Activated T-helper 2 cell treated with anti-CD3 and anti-CD28 coated beads, Interferon-gamma antibody, Interleukin-2, Interleukin-4, amounts not matched to agents 10 μg/mL and 5 μg/mL and 100 μg/mL, durations not matched to agents 14 hours and 24 hours and 36 hours (primary cell): ENCODE results near the gene CCNJL. TPM values are rescaled to one million over a fixed set of nuclear protein-coding genes. Genes with fewer than 3 reads are reported as not detected.
"Not testable (repeated sequence)": the region's sequence is repeated elsewhere in the genome, so short reads cannot be mapped to it uniquely, and the experiment has no call there.

Experiments
- DNase-seq: peaks from one replicate; pipeline ENCODE4 v3.0.0; 2021; ENCODE audit warnings: low spot score
- H3K27ac Mint-ChIP-seq: one replicate; pipeline ENCODE4 v1.8.0; 2021; ENCODE audit warnings: mixed read lengths
- H3K27me3 Mint-ChIP-seq: one replicate; pipeline ENCODE4 v1.8.0; 2021; ENCODE audit warnings: low read depth, mixed read lengths
- H3K36me3 Mint-ChIP-seq: one replicate; pipeline ENCODE4 v1.8.0; 2021; ENCODE audit warnings: low read depth, mixed read lengths
- H3K4me1 Mint-ChIP-seq: one replicate; pipeline ENCODE4 v1.8.0; 2021; ENCODE audit warnings: low read depth, mixed read lengths
- H3K4me3 Mint-ChIP-seq: one replicate; pipeline ENCODE4 v1.8.0; 2021; ENCODE audit warnings: low read depth, mild to moderate bottlenecking, moderate library complexity, mixed read lengths
- H3K9me3 Mint-ChIP-seq: one replicate; pipeline ENCODE4 v1.8.0; 2021; ENCODE audit warnings: mixed read lengths
- intact Hi-C: fragments of 100-400 bp; cut with micrococcal nuclease; formaldehyde crosslinking; loops from one replicate; pipeline ENCODE4 v1.15.1; 2023
- total RNA-seq: library from RNA; stranded (reverse); gene quantifications from 2 replicates; pipeline ENCODE4 v1.2.3, GENCODE V29; 2022

Gene CCNJL
- total RNA-seq, 1 donor from 2014 or later, result not detected

DNA sequence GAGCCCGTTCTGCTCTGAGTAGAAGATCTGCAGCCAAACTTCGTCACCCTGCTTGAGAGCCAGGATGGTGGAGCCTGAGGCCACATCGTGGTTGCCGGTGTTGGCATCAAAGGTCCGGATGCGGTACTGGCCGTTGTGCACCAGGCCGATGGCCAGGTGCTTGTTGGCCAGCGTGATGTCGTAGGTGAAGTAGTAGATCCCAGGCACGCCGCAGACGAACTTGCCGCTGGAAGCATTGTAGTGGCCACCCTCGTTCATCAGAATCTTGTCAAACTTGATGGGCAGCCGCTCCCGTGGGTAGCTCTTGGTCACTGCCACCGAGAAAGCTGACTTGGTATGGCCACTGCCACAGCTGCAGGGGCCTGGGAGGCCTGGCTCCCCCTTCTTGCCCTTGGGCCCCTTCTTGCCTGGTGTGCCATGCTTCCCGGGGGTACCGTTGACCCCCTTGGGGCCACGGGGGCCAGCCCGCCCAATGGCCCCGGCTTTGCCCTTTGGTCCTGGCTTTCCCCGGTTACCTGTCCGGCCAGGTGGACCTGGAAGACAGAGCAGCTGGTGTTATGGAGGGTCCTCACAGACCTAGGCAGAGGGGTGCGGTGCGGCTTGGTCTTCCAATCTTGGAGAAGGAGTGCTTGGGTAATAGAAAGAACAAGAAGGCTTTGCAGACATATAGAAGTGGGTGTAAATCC lies 37.0 kb upstream of the CCNJL start:
- Mint-ChIP-seq H3K9me3 (no peaks in the 10 kb centered on the region), H3K27me3 (no peaks in the 10 kb centered on the region), H3K4me1 (no peaks in the 10 kb centered on the region), H3K27ac (no peak overlapping the region), H3K4me3 (no peak overlapping the region), H3K36me3 (no peaks in the 10 kb centered on the region)
- intact Hi-C loops, result no loop called here
- DNase-seq, result no peak

DNA sequence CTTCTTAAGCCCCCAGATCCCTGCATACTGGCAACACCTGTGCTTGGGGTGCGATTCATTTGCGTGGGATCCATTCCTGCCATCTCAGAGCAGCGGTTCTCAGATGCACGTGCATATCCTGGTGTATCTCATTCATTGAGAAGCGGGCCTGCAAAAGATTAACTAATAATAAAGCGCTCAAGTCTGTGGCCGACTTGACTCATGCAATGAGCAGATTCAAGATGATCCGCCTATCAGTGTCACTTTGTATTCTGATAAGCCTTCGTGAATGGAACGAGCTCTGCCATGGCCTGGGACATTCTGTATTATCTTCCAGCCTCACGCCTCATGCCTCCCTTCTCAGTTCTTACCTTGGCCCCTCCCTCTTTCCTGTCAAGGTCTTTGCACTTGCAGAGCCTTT lies 35.7 kb upstream of the CCNJL start:
- H3K4me3 Mint-ChIP-seq, result no peak overlapping the region
- no peaks in the 10 kb centered on the region for H3K4me1 Mint-ChIP-seq
- no peak for DNase-seq
- no peaks in the 10 kb centered on the region for H3K36me3 Mint-ChIP-seq
- no peak overlapping the region for H3K27ac Mint-ChIP-seq
- intact Hi-C loops, result no loop called here
- H3K9me3 Mint-ChIP-seq, result no peaks in the 10 kb centered on the region
- H3K27me3 Mint-ChIP-seq, result no peaks in the 10 kb centered on the region

- Mint-ChIP-seq H3K27ac (no peak overlapping the region), H3K4me3 (no peak overlapping the region), H3K9me3 (no peaks in the 10 kb centered on the region), H3K4me1 (no peaks in the 10 kb centered on the region), H3K27me3 (no peaks in the 10 kb centered on the region), H3K36me3 (no peaks in the 10 kb centered on the region)
- intact Hi-C loops, result no loop called here
- no peak for DNase-seq
These were observed 35.1 kb upstream of the CCNJL start for GRCh38 chr5:160347448-160347847.

DNA sequence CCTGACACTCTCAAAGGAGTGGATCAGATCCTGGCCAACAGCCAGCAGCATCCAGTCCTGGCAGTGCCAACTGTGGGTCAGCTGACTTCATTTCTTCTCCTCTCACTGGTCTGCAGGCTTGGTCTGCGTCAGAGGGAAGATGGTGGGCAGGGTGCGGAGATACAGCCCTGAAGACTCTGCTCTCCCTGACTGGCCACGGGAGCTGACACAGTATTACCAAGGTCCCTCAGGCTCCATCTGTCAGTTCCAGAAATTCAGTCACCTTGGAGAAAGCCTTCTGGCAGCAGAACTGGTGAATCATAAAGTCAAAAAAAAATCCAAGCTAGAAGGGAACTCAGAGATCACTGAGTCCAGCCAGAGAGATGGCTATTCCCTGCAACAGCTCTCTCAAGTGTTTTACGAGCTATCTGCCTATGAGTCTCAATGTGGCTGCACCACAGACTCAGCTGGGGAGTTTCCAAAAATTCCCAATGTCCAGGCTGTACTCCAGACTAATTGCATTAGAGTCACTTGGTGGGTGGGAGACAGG lies 30.1 kb upstream of the CCNJL start:
- intact Hi-C loops, result no loop called here
- no peaks in the 10 kb centered on the region for H3K9me3 Mint-ChIP-seq
- no peak for DNase-seq
- peaks cover 6% of the 10 kb centered on the region for H3K4me1 Mint-ChIP-seq
- no peaks in the 10 kb centered on the region for H3K27me3 Mint-ChIP-seq
- no peak overlapping the region for H3K4me3 Mint-ChIP-seq
- no peak overlapping the region for H3K27ac Mint-ChIP-seq
- no peaks in the 10 kb centered on the region for H3K36me3 Mint-ChIP-seq

- no peaks in the 10 kb centered on the region for H3K36me3 Mint-ChIP-seq
- H3K27ac Mint-ChIP-seq, result no peak overlapping the region
- H3K4me1 Mint-ChIP-seq, result peaks cover 6% of the 10 kb centered on the region
- H3K9me3 Mint-ChIP-seq, result no peaks in the 10 kb centered on the region
- intact Hi-C loops, result no loop called here
- no peak for DNase-seq
- no peak overlapping the region for H3K4me3 Mint-ChIP-seq
- H3K27me3 Mint-ChIP-seq, result no peaks in the 10 kb centered on the region
These were observed 29.0 kb upstream of the CCNJL start for GRCh38 chr5:160341309-160341870.

DNA sequence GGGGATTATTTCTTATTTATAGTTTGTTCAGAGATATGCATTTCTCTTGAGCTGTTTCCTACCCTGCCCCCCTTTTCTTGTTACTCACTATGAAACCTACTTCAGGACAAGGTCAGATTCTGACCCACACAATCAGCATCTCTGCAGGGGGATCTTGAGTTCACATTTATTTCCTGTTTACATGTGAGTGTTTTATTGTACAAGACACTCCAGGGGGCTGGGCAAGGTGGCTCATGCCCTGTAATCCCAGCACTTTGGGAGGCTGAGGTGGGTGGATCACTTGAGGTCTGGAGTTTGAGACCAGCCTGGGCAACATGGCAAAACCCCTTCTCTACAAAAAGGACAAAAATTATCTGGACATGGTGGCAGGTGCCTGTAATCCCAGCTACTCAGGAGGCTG lies 28.1 kb upstream of the CCNJL start:
- DNase-seq, H3K4me1 Mint-ChIP-seq, H3K9me3 Mint-ChIP-seq, H3K27me3 Mint-ChIP-seq, H3K27ac Mint-ChIP-seq, H3K36me3 Mint-ChIP-seq, H3K4me3 Mint-ChIP-seq, intact Hi-C loops: not testable (repeated sequence)

DNA sequence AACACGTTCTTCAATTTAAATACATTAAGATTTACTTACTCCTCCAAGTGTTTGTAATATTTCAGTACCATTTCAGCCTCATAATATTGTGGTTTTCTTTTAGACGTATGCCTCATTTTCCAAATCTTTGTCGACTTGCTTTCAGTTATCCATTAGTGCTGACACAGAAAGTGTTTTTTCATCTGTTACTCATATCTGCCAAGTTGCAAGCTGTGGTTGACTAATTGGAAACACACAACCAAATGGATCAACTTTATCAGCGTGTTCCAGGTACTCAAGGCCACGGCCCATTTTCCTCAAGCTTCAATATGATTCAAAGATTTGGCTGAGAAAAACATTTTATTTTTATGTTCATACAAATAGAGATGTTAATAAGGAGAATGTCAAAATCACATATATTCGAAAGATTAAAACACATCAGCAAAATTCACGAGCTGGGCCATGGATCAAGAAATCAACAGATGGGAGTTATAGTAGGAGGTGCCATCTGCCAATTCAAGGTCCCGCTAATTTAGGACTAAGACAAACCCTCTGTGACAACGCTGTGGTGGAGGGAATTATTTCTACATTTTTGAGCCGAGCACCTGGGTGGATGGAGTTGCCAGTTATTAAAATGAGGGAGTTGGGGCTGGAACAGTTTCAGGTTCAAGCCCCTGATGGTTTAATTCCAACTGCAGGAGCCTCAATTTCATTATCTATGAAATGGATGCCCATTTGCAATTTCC lies 27.2 kb upstream of the CCNJL start:
- no peaks in the 10 kb centered on the region for H3K27me3 Mint-ChIP-seq
- intact Hi-C loops, result no loop called here
- H3K9me3 Mint-ChIP-seq, result no peaks in the 10 kb centered on the region
- H3K27ac Mint-ChIP-seq, result no peak overlapping the region
- peaks cover 6% of the 10 kb centered on the region for H3K4me1 Mint-ChIP-seq
- DNase-seq, result no peak
- no peaks in the 10 kb centered on the region for H3K36me3 Mint-ChIP-seq
- H3K4me3 Mint-ChIP-seq, result no peak overlapping the region

DNA sequence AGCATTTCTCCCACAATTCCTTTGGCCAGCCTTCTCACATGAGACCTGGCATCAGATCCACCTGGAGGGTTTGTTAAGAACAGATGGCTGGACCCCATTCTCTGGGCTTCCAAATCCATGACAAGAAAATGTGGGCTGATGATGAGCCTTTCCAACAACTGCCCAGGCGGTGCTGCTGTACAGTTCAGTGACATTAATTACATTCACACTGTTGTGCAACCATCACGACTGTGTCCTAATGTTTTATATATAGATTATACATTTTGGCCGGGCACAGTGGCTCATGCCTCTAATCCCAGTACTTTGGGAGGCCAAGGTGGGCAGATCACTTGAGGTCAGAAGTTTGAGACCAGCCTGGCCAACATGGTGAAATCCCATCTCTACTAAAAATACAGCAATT lies 22.4 kb upstream of the CCNJL start:
- H3K27me3 Mint-ChIP-seq, intact Hi-C loops, H3K9me3 Mint-ChIP-seq, H3K36me3 Mint-ChIP-seq, H3K4me3 Mint-ChIP-seq, DNase-seq, H3K27ac Mint-ChIP-seq, H3K4me1 Mint-ChIP-seq: not testable (repeated sequence)

DNA sequence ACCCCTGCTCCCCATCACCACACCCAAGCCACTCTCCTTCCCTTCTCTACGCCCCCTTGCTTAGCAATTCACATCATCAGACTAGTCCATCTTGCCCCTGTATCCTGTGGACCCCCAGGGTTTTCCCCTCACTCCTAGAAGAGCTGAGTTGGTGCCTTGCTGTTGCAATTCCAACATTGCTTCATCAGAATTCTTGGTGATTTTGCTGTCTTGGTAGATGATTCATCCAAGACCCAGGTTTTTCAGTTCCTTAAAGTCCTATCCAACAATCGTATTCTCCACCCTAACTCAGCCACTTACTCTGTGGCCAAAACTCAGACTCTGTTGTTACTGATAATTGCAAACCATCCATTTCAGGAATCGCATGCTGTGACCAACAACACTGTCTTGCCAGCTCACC lies 21.4 kb upstream of the CCNJL start:
- H3K4me1 Mint-ChIP-seq, result no peaks in the 10 kb centered on the region
- no peak for DNase-seq
- intact Hi-C loops, result no loop called here
- H3K27me3 Mint-ChIP-seq, result peaks cover 2% of the 10 kb centered on the region
- no peaks in the 10 kb centered on the region for H3K36me3 Mint-ChIP-seq
- no peak overlapping the region for H3K27ac Mint-ChIP-seq
- H3K9me3 Mint-ChIP-seq, result no peaks in the 10 kb centered on the region
- H3K4me3 Mint-ChIP-seq, result no peak overlapping the region

- H3K27me3 Mint-ChIP-seq, result peaks cover 2% of the 10 kb centered on the region
These were observed 17.8 kb upstream of the CCNJL start for GRCh38 chr5:160330212-160330611.

DNA sequence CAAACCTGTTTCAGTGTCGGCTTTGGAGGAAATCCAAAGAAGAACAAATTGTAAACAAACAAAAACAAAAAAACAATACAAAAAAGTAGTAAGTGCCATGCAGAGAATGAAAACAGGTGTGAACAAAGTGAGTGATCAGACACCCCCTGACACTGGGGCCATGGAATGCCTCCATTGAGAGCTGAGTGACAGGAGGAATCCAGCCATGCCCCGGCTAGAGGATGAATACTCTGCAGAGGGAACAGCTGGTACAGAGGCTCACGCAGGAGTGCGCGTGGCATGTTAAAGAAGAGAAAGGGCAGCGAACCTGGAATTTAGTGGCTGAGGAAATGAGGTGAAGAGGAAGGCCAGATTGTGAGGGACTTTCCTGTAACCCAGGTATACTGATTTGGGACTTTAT lies 15.5 kb upstream of the CCNJL start:
- H3K4me1 Mint-ChIP-seq, result no peaks in the 10 kb centered on the region
- H3K27ac Mint-ChIP-seq, result no peak overlapping the region
- peaks cover 1% of the 10 kb centered on the region for H3K27me3 Mint-ChIP-seq

More at GRCh38 chr5:160330212-160330611, 17.8 kb upstream of the CCNJL start:
- Mint-ChIP-seq H3K9me3 (no peaks in the 10 kb centered on the region), H3K27ac (no peak overlapping the region), H3K4me3 (no peak overlapping the region), H3K36me3 (no peaks in the 10 kb centered on the region), H3K4me1 (no peaks in the 10 kb centered on the region)
- intact Hi-C loops, result no loop called here
- no peak for DNase-seq

DNA sequence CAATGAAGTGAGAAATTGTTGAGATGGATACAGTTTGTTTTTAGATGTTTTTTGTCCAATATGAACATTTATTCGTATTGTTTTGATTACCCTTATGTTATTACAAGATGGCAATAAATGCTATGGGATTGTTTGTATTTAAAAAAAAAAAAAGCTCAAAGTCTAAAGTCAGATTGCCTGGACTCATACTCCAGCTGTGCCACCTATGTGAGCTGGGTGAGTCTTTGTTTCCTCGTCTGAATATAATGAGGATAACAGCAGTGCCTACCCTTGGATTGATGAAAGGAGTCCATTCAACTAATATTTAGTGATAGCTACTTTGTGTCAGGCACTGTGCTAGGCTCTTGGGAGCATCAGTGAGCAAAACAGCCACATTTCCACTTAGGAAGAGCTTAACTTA lies 14.6 kb upstream of the CCNJL start:
- Mint-ChIP-seq H3K9me3 (no peaks in the 10 kb centered on the region), H3K27ac (no peak overlapping the region), H3K4me3 (no peak overlapping the region), H3K27me3 (peaks cover 1% of the 10 kb centered on the region), H3K36me3 (no peaks in the 10 kb centered on the region), H3K4me1 (no peaks in the 10 kb centered on the region)
- intact Hi-C loops, result no loop called here
- DNase-seq, result no peak

More for the DNA sequence above, 15.5 kb upstream of the CCNJL start:
- no peak for DNase-seq
- intact Hi-C loops, result no loop called here
- no peaks in the 10 kb centered on the region for H3K36me3 Mint-ChIP-seq
- H3K9me3 Mint-ChIP-seq, result no peaks in the 10 kb centered on the region
- no peak overlapping the region for H3K4me3 Mint-ChIP-seq

DNA sequence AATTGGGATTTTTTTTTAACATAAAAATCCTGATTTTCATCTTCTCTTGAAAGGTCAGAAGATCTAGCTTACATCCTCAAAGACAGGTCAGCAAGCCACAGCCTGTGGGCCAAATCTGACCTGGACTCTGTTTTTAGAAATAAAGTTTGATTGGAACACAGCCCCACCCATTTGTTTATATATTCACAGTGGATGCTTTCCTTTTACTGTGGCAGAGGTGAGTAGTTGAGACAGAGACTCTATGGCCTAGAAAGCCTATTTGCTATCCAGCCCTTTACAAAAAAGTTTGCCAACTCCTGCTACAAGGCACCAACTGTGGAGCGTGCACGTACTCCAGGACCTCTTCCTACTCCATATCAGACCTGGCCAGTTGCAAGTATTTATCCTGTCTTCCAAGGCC lies 13.4 kb upstream of the CCNJL start:
- intact Hi-C loops, result no loop called here
- Mint-ChIP-seq H3K4me3 (no peak overlapping the region), H3K9me3 (no peaks in the 10 kb centered on the region), H3K27me3 (peaks cover 1% of the 10 kb centered on the region), H3K4me1 (no peaks in the 10 kb centered on the region), H3K36me3 (no peaks in the 10 kb centered on the region), H3K27ac (no peak overlapping the region)
- DNase-seq, result no peak
